GM21447 (cell line): ENCODE data around the gene CAMK1D.

Experiments used
- ATAC-seq: cut with Tn5 transposase; IDR thresholded peaks from one replicate; pipeline ENCODE4 v1.9.1; 2021; ENCODE audit not compliant: unreplicated experiment

Gene CAMK1D

GRCh38 chr10:12397941-12398340 is 48.6 kb downstream of the CAMK1D start:
- ATAC-seq, result no peak

GRCh38 chr10:12400266-12400931 is 51.1 kb downstream of the CAMK1D start:
- no peak for ATAC-seq

GRCh38 chr10:12401466-12401865 is 52.1 kb downstream of the CAMK1D start:
- ATAC-seq, result no peak

- ATAC-seq, result no peak
These were observed 53.8 kb downstream of the CAMK1D start for GRCh38 chr10:12403119-12403518.

GRCh38 chr10:12405342-12406320 is 56.3 kb downstream of the CAMK1D start:
- no peak for ATAC-seq

- no peak for ATAC-seq
These were observed 57.5 kb downstream of the CAMK1D start for GRCh38 chr10:12406764-12407400.

- ATAC-seq, result no peak
These were observed 59.1 kb downstream of the CAMK1D start for GRCh38 chr10:12408472-12408871.

- ATAC-seq, result no peak
These were observed 59.8 kb downstream of the CAMK1D start for GRCh38 chr10:12409161-12409560.

- no peak for ATAC-seq
These were observed 60.3 kb downstream of the CAMK1D start for GRCh38 chr10:12409613-12410012.

- ATAC-seq, result no peak
These were observed 63.5 kb downstream of the CAMK1D start for GRCh38 chr10:12412666-12413368.

GRCh38 chr10:12413369-12413711 is 64.0 kb downstream of the CAMK1D start:
- ATAC-seq, result no peak

- ATAC-seq, result no peak
These were observed 65.1 kb downstream of the CAMK1D start for GRCh38 chr10:12414278-12414989.

- ATAC-seq, result no peak
These were observed 67.2 kb downstream of the CAMK1D start for GRCh38 chr10:12416344-12417050.

GRCh38 chr10:12417331-12417730 is 68.0 kb downstream of the CAMK1D start:
- ATAC-seq, result no peak

GRCh38 chr10:12418000-12418399 is 68.7 kb downstream of the CAMK1D start:
- no peak for ATAC-seq

- no peak for ATAC-seq
These were observed 69.4 kb downstream of the CAMK1D start for GRCh38 chr10:12418725-12419261.

- ATAC-seq, result no peak
These were observed 70.0 kb downstream of the CAMK1D start for GRCh38 chr10:12419262-12419847.

- ATAC-seq, result no peak
These were observed 71.3 kb downstream of the CAMK1D start for GRCh38 chr10:12420530-12421120.

- ATAC-seq, result no peak
These were observed 72.8 kb downstream of the CAMK1D start for GRCh38 chr10:12422189-12422588.
